ENCODE results near the gene SNU13.

Gene SNU13

DNA sequence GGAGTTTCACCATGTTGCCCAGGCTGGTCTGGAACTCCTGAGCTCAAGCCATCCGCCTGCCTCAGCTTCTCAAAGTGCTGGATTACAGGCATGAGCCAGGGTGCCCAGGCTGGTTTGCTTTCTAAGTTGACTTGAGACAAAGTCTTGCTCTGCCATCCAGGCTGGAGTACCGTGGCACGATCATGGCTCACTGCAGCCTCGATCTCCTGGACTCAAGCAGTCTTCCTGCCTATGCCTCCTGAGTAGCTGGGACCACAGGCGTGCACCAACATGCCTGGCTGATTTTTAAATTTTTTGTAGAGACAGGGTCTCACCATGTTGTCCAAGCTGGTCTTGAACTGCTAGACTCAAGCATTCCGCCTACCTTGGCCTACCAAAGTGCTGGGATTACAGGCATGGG is 31.0 kb downstream of the SNU13 start:
- no peaks in the 10 kb centered on the region for H3K9me3 ChIP-seq (ENCODE audit: control insufficient read depth, low read length)
- H3K79me2 ChIP-seq, result no peaks in the 10 kb centered on the region
- no peak overlapping the region for H3K4me2 ChIP-seq (ENCODE audit: low read length)
- H3K9ac ChIP-seq, result no peak overlapping the region
- no peaks in the 10 kb centered on the region for H3K4me1 ChIP-seq
- no peak overlapping the region for H2AFZ ChIP-seq
- H3K4me3 ChIP-seq (ENCODE audit: low read depth, low read length), result no peak overlapping the region
- H3K36me3 ChIP-seq (ENCODE audit: control insufficient read depth, insufficient read depth, low read length), result no peaks in the 10 kb centered on the region
- TF ChIP-seq, protein P1, sequence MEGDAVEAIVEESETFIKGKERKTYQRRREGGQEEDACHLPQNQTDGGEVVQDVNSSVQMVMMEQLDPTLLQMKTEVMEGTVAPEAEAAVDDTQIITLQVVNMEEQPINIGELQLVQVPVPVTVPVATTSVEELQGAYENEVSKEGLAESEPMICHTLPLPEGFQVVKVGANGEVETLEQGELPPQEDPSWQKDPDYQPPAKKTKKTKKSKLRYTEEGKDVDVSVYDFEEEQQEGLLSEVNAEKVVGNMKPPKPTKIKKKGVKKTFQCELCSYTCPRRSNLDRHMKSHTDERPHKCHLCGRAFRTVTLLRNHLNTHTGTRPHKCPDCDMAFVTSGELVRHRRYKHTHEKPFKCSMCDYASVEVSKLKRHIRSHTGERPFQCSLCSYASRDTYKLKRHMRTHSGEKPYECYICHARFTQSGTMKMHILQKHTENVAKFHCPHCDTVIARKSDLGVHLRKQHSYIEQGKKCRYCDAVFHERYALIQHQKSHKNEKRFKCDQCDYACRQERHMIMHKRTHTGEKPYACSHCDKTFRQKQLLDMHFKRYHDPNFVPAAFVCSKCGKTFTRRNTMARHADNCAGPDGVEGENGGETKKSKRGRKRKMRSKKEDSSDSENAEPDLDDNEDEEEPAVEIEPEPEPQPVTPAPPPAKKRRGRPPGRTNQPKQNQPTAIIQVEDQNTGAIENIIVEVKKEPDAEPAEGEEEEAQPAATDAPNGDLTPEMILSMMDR (IDR thresholded peaks at IDR 0.05), result no peak
- H3K27ac ChIP-seq, result no peak overlapping the region
- H3K27me3 ChIP-seq (ENCODE audit: control insufficient read depth, insufficient read depth, low read length), result no peaks in the 10 kb centered on the region

DNA sequence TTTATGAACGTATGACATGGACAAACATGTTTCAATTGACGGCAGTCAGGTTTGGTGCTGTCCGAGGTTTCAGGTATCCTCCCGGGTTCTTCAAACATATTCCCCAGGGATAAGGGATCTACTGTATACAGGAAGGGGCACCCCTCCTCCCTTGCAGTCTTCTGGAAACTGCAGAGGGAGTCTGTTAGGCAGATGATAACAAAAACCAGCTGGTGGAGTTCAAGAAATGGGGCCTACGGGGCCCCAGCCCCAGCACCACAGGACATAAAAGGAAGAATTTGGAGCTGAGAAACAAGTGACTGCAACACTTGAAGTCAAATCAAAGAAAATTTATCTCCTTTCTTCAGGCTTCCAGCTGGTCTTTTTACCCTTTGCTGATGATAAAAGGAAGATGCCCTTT is 32.1 kb downstream of the SNU13 start:
- no peaks in the 10 kb centered on the region for H3K27me3 ChIP-seq (ENCODE audit: control insufficient read depth, insufficient read depth, low read length)
- H3K9ac ChIP-seq, result no peak overlapping the region
- H3K36me3 ChIP-seq (ENCODE audit: control insufficient read depth, insufficient read depth, low read length), result no peaks in the 10 kb centered on the region
- H3K9me3 ChIP-seq (ENCODE audit: control insufficient read depth, low read length), result no peaks in the 10 kb centered on the region
- H3K4me1 ChIP-seq, result no peaks in the 10 kb centered on the region
- H2AFZ ChIP-seq, result no peak overlapping the region
- H3K4me2 ChIP-seq (ENCODE audit: low read length), result no peak overlapping the region
- TF ChIP-seq, protein P1 (IDR thresholded peaks at IDR 0.05), result no peak
- no peaks in the 10 kb centered on the region for H3K79me2 ChIP-seq
- H3K27ac ChIP-seq, result no peak overlapping the region
- no peak overlapping the region for H3K4me3 ChIP-seq (ENCODE audit: low read depth, low read length)

DNA sequence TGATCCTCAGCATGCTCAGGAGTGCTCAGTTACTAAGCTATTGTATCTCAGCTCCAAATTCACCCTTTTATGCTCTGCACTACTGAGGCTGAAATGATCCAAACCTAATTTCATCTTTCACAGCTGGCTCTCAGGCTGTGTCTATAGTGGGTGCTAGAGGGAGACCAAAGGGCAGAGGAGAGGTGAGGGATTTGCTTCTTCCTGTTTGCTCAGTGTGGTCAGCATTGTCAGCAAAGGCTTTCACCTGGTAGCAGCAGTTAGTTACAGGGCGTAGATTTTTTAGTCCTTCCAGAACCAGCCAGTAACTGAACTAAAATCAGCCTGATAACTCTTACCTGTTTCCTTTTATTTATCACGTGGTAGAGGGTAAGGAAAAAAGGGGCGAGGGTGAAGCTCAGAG is 34.3 kb downstream of the SNU13 start:
- Histone ChIP-seq H3K4me3 (ENCODE audit: low read depth, low read length) (no peak overlapping the region), H3K9ac (no peak overlapping the region), H3K4me2 (ENCODE audit: low read length) (no peak overlapping the region), H3K79me2 (no peaks in the 10 kb centered on the region), H3K4me1 (no peaks in the 10 kb centered on the region), H2AFZ (no peak overlapping the region), H3K27me3 (ENCODE audit: control insufficient read depth, insufficient read depth, low read length) (no peaks in the 10 kb centered on the region), H3K9me3 (ENCODE audit: control insufficient read depth, low read length) (no peaks in the 10 kb centered on the region), H3K27ac (no peak overlapping the region), H3K36me3 (ENCODE audit: control insufficient read depth, insufficient read depth, low read length) (no peaks in the 10 kb centered on the region)
- TF ChIP-seq, protein P1 (IDR thresholded peaks at IDR 0.05), result no peak

DNA sequence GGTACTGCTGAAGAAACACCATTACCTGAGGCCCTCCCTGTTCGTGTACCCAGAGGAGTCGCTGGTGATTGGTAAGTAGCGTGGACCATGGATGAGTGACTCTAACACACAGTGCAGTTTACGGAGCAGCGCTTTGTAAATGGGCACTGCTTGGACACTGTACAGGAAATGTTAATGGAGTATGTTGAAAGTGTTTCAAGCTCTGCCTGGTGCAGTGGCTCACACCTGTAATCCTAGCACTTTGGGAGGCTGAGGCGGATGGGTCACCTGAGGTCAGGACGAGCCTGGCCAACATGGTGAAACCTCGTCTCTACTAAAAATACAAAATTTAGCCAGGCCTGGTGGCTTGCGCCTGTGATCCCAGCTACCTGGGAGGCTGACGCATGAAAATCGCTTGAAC is 37.8 kb downstream of the SNU13 start:
- Histone ChIP-seq H3K36me3 (ENCODE audit: control insufficient read depth, insufficient read depth, low read length) (no peaks in the 10 kb centered on the region), H3K27me3 (ENCODE audit: control insufficient read depth, insufficient read depth, low read length) (no peaks in the 10 kb centered on the region), H3K27ac (no peak overlapping the region), H3K4me1 (no peaks in the 10 kb centered on the region), H3K4me2 (ENCODE audit: low read length) (no peak overlapping the region), H3K79me2 (no peaks in the 10 kb centered on the region), H3K9ac (no peak overlapping the region), H3K4me3 (ENCODE audit: low read depth, low read length) (no peak overlapping the region), H2AFZ (no peak overlapping the region), H3K9me3 (ENCODE audit: control insufficient read depth, low read length) (no peaks in the 10 kb centered on the region)
- TF ChIP-seq, protein P1 (IDR thresholded peaks at IDR 0.05), result no peak

DNA sequence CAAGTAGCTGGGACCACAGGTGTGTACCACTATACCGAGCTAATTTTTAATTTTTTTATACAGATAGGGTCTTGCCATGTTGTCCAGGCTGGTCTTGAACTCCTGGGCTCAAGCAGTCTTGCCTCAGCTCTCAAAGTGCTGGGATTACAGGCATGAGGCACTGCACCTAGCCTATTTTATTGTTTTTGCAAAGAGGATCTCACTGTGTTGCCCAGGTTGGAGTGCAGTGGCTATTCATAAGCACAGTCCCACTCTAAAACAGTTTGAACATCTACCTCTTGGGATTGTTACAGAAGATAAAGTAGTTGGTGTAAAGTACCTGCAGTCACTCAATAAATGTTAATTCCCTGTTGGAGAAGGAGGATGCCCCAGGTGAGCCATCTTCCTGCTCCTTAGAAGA is 38.4 kb downstream of the SNU13 start:
- Histone ChIP-seq H3K36me3 (ENCODE audit: control insufficient read depth, insufficient read depth, low read length) (no peaks in the 10 kb centered on the region), H3K4me3 (ENCODE audit: low read depth, low read length) (no peak overlapping the region), H2AFZ (no peak overlapping the region), H3K9ac (no peak overlapping the region), H3K4me2 (ENCODE audit: low read length) (no peak overlapping the region), H3K27me3 (ENCODE audit: control insufficient read depth, insufficient read depth, low read length) (no peaks in the 10 kb centered on the region), H3K9me3 (ENCODE audit: control insufficient read depth, low read length) (no peaks in the 10 kb centered on the region), H3K4me1 (no peaks in the 10 kb centered on the region), H3K27ac (no peak overlapping the region), H3K79me2 (no peaks in the 10 kb centered on the region)
- TF ChIP-seq, protein P1 (IDR thresholded peaks at IDR 0.05), result no peak
